ENCODE results near the gene ARSJ. TPM values are rescaled to one million over a fixed set of nuclear protein-coding genes. Genes with fewer than 3 reads are reported as not detected.

Gene ARSJ
- total and polyA plus RNA-seq, 2 of the 8 experiments (the other 6 are each of a cell fraction or from before 2014, with no cell fraction given): 1.4 to 6.3 TPM

DNA sequence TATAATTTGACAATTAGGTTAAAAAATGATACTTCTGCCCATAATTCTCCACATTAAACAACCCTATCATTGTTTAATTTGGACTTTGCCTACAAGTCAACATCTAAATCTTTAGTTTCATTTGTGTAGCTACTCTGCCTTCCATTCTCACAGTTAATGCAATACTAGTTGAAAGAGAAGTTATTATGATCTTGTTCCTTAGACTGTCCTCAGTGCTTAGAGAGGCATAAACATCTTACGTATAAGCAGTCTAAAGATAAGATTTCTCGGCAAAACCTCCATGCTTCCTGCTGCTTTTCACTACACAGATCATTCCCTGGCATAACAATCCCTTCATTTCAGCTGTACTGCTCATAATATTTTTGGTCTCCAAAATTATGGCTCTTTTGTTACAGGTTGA is 112.8 kb downstream of the ARSJ start (continued):
- TF ChIP-seq HDAC6 (IDR thresholded peaks at IDR 0.05; ENCODE audit: low read depth, low read length) (no peak), MAFK (IDR thresholded peaks at IDR 0.05; ENCODE audit: low read depth, low read length) (no peak), CHD2 (IDR thresholded peaks at IDR 0.05; ENCODE audit: low read length) (no peak), ZNF274 (IDR thresholded peaks at IDR 0.05; ENCODE audit: borderline replicate concordance, extremely low read depth, low read length) (no peak)

Data from H1 (cell line).